Ascending aorta (tissue), 2 donors: ENCODE results near the gene CD247. TPM values are rescaled to one million over a fixed set of nuclear protein-coding genes. Genes with fewer than 3 reads are reported as not detected.

Source experiments
- DNase-seq, 2 donors: peaks; one replicate each; pipeline ENCODE4 v3.0.0-alpha.2; 2019; ENCODE audit warnings: low spot score in 2 of 2
- H3K27ac ChIP-seq, 2 donors: fragments of 200-600 bp; sonication (generic); one replicate each; pipeline ENCODE4 v1.5.1; 2016 to 2017; ENCODE audit warnings: mild to moderate bottlenecking in 1 of 2
- H3K27me3 ChIP-seq: fragments of 200-600 bp; sonication (generic); one replicate; pipeline ENCODE4 v1.5.1; 2017
- H3K36me3 ChIP-seq, 2 donors: fragments of 200-600 bp; sonication (generic); one replicate each; pipeline ENCODE4 v1.5.1; 2016
- H3K4me1 ChIP-seq, 2 donors: fragments of 200-600 bp; sonication (generic); one replicate each; pipeline ENCODE4 v1.5.1; 2016 to 2017; ENCODE audit warnings: mild to moderate bottlenecking in 1 of 2
- H3K4me3 ChIP-seq, 2 donors: fragments of 200-600 bp; sonication (generic); one replicate each; pipeline ENCODE4 v1.5.1; 2016 to 2017; ENCODE audit warnings: mild to moderate bottlenecking in 1 of 2
- H3K9me3 ChIP-seq, 2 donors: fragments of 200-600 bp; sonication (generic); one replicate each; pipeline ENCODE4 v1.5.1; 2016
- CTCF ChIP-seq, 3 experiments: fragments of 200-600 bp in 2 of 3; fragments of 450-650 bp in 1 of 3; sonication (generic) in 2 of 3; IDR thresholded peaks; one replicate each; pipeline ENCODE4 v1.5.1; 2016 to 2019; ENCODE audit warnings: antibody characterized with exemption in 3 of 3, mild to moderate bottlenecking in 1 of 3, moderate library complexity in 1 of 3
- intact Hi-C: fragments of 100-400 bp; cut with DNase I; formaldehyde crosslinking; loops from one replicate; pipeline ENCODE4 v1.15.1; 2023
- total RNA-seq: library from RNA; depleted of rRNA; stranded (reverse); fragments of >200 nt; gene quantifications from one replicate; pipeline ENCODE4 v1.1.0, GENCODE V29; 2016

Gene CD247
- total RNA-seq, 1 donor from 2014 or later: 3.7 TPM

GRCh38 chr1:167499106-167499505 lies 19.2 kb downstream of the CD247 start:
- H3K27ac ChIP-seq: no peak overlapping the region
- no peak for TF ChIP-seq CTCF (IDR thresholded peaks at IDR 0.05)
- no peaks in the 10 kb centered on the region for H3K9me3 ChIP-seq
- peak in 1 of 2 donors; percentile 21 for DNase-seq
- no peaks in the 10 kb centered on the region for H3K36me3 ChIP-seq
- intact Hi-C loops: no loop called here
- H3K27me3 ChIP-seq: no peaks in the 10 kb centered on the region
- no peak overlapping the region for H3K4me3 ChIP-seq
- H3K4me1 ChIP-seq: no peaks in the 10 kb centered on the region

- H3K4me1 ChIP-seq: no peaks in the 10 kb centered on the region
- H3K9me3 ChIP-seq: no peaks in the 10 kb centered on the region
- no peak for TF ChIP-seq CTCF (IDR thresholded peaks at IDR 0.05)
- no peaks in the 10 kb centered on the region for H3K27me3 ChIP-seq
- no peak overlapping the region for H3K4me3 ChIP-seq
- intact Hi-C loops: no loop called here
- DNase-seq: peak in 1 of 2 donors; percentile 2
- no peaks in the 10 kb centered on the region for H3K36me3 ChIP-seq
- no peak overlapping the region for H3K27ac ChIP-seq
Measured at GRCh38 chr1:167496797-167497619, 21.3 kb downstream of the CD247 start.

- no peak for TF ChIP-seq CTCF (IDR thresholded peaks at IDR 0.05)
- Histone ChIP-seq H3K4me3 (no peak overlapping the region), H3K36me3 (no peaks in the 10 kb centered on the region), H3K4me1 (no peaks in the 10 kb centered on the region), H3K27me3 (no peaks in the 10 kb centered on the region), H3K9me3 (no peaks in the 10 kb centered on the region), H3K27ac (no peak overlapping the region)
- peak in 1 of 2 donors; percentile 16 for DNase-seq
- intact Hi-C loops: no loop called here
Measured at GRCh38 chr1:167493372-167493771, 25.0 kb downstream of the CD247 start.

- no peaks in the 10 kb centered on the region for H3K4me1 ChIP-seq
- no peak overlapping the region for H3K4me3 ChIP-seq
- no peak overlapping the region for H3K27ac ChIP-seq
- peak in 1 of 2 donors; percentile 38 for DNase-seq
- no peaks in the 10 kb centered on the region for H3K36me3 ChIP-seq
- intact Hi-C loops: no loop called here
- no peaks in the 10 kb centered on the region for H3K27me3 ChIP-seq
- no peak for TF ChIP-seq CTCF (IDR thresholded peaks at IDR 0.05)
- no peaks in the 10 kb centered on the region for H3K9me3 ChIP-seq
Measured at GRCh38 chr1:167492481-167492910, 25.8 kb downstream of the CD247 start.

- intact Hi-C loops: no loop called here
Measured at GRCh38 chr1:167491586-167492461, 26.5 kb downstream of the CD247 start.

More at GRCh38 chr1:167491586-167492461, 26.5 kb downstream of the CD247 start:
- Histone ChIP-seq H3K36me3 (no peaks in the 10 kb centered on the region), H3K9me3 (no peaks in the 10 kb centered on the region), H3K27ac (no peak overlapping the region), H3K27me3 (no peaks in the 10 kb centered on the region), H3K4me3 (no peak overlapping the region), H3K4me1 (no peaks in the 10 kb centered on the region)
- DNase-seq: peak in 1 of 2 donors; percentile 12
- no peak for TF ChIP-seq CTCF (IDR thresholded peaks at IDR 0.05)
